WTC11 (cell line): ENCODE results near the gene ZNF264. TPM values are rescaled to one million over a fixed set of nuclear protein-coding genes. Genes with fewer than 3 reads are reported as not detected.
"Not testable (repeated sequence)": the region's sequence is repeated elsewhere in the genome, so short reads cannot be mapped to it uniquely, and the experiment has no call there.

Experiments used
- ATAC-seq: fragments of 200-7000 bp; cut with Tn5 transposase; 2 replicates; pipeline ENCODE4 v1.10.0; 2021; ENCODE audit warnings: mild to moderate bottlenecking, moderate library complexity
- CTCF ChIA-PET: fragments of 300-600 bp; sonication (Branson Sonifier 250); formaldehyde crosslinking; loops from one replicate; lab custom pipeline; 2021; ENCODE audit warnings: antibody characterized with exemption; lab: Charles Lee
- POLR2A ChIA-PET: fragments of 350-600 bp; sonication (Branson Sonifier 250); formaldehyde crosslinking; loops from one replicate; lab custom pipeline; 2021; ENCODE audit warnings: antibody characterized with exemption; lab: Charles Lee
- DNase-seq: peaks from one replicate; pipeline ENCODE4 v3.0.0; 2021; ENCODE audit warnings: low spot score
- H3K27ac Mint-ChIP-seq: 2 replicates; pipeline ENCODE4 v1.8.0; 2021; ENCODE audit warnings: mixed read lengths
- H3K27me3 Mint-ChIP-seq: 2 replicates; pipeline ENCODE4 v1.8.0; 2021; ENCODE audit warnings: low read depth, mild to moderate bottlenecking, moderate library complexity, mixed read lengths
- H3K36me3 Mint-ChIP-seq: 2 replicates; pipeline ENCODE4 v1.8.0; 2021; ENCODE audit warnings: mixed read lengths
- H3K4me1 Mint-ChIP-seq: 2 replicates; pipeline ENCODE4 v1.8.0; 2022; ENCODE audit warnings: mixed read lengths
- H3K4me3 Mint-ChIP-seq: 2 replicates; pipeline ENCODE4 v1.8.0; 2021; ENCODE audit warnings: mild to moderate bottlenecking, moderate library complexity, mixed read lengths
- H3K9me3 Mint-ChIP-seq: 2 replicates; pipeline ENCODE4 v1.8.0; 2021; ENCODE audit warnings: mixed read lengths
- ATF1 ChIP-seq: sonication (generic); formaldehyde crosslinking; IDR thresholded peaks from 2 replicates; pipeline ENCODE4 v1.8.1; 2023; ENCODE audit warnings: mild to moderate bottlenecking, moderate library complexity, missing genetic modification reagents
- FOXK1 ChIP-seq: sonication (generic); formaldehyde crosslinking; IDR thresholded peaks from 2 replicates; pipeline ENCODE4 v1.8.0; 2022; ENCODE audit warnings: mild to moderate bottlenecking, moderate library complexity, missing genetic modification reagents
- GTF2I ChIP-seq: fragments of 250-450 bp; sonication (Bioruptor Pico); conservative IDR thresholded peaks from 2 replicates; pipeline ENCODE4 v1.4.0; 2021; ENCODE audit warnings: mild to moderate bottlenecking
- NFE2L1 ChIP-seq: sonication (generic); formaldehyde crosslinking; IDR thresholded peaks from 2 replicates; pipeline ENCODE4 v1.8.1; 2023; ENCODE audit warnings: missing genetic modification reagents
- NR2C2 ChIP-seq: sonication (generic); formaldehyde crosslinking; IDR thresholded peaks from 2 replicates; pipeline ENCODE4 v1.8.0; 2022; ENCODE audit warnings: mild to moderate bottlenecking, missing genetic modification reagents
- RELA ChIP-seq: sonication (generic); formaldehyde crosslinking; IDR thresholded peaks from 2 replicates; pipeline ENCODE4 v1.8.1; 2022; ENCODE audit warnings: missing genetic modification reagents, mild to moderate bottlenecking, borderline replicate concordance
- RORB ChIP-seq: fragments of 250-450 bp; sonication (Bioruptor Pico); IDR thresholded peaks from 2 replicates; pipeline ENCODE4 v1.9.0; 2021; ENCODE audit warnings: mild to moderate bottlenecking
- TEAD4 ChIP-seq: sonication (generic); formaldehyde crosslinking; IDR thresholded peaks from 2 replicates; pipeline ENCODE4 v1.8.0; 2022; ENCODE audit warnings: mild to moderate bottlenecking, missing genetic modification reagents
- TP53 ChIP-seq: sonication (generic); formaldehyde crosslinking; IDR thresholded peaks from 2 replicates; pipeline ENCODE4 v1.8.1; 2023; ENCODE audit warnings: mild to moderate bottlenecking, missing genetic modification reagents
- ZNF423 ChIP-seq: fragments of 250-450 bp; sonication (Bioruptor Pico); IDR thresholded peaks from 2 replicates; pipeline ENCODE4 v2.1.2; 2022; ENCODE audit warnings: mild to moderate bottlenecking, moderate library complexity
- total RNA-seq: library from RNA; stranded (reverse); gene quantifications from 3 replicates; pipeline ENCODE4 v1.2.3, GENCODE V29; 2021
- TF ChIP-seq, protein P1 (sequence below): sonication (generic); formaldehyde crosslinking; IDR thresholded peaks from 2 replicates; pipeline ENCODE4 v1.8.1; 2023; ENCODE audit warnings: mild to moderate bottlenecking, missing genetic modification reagents
- TF ChIP-seq, protein P2 (sequence below): fragments of 250-450 bp; sonication (Bioruptor Pico); IDR thresholded peaks from 2 replicates; pipeline ENCODE4 v1.9.0; 2021; ENCODE audit warnings: mild to moderate bottlenecking, borderline replicate concordance
- TF ChIP-seq, protein P3 (sequence below): fragments of 250-450 bp; sonication (Bioruptor Pico); IDR thresholded peaks from 2 replicates; pipeline ENCODE4 v2.1.2; 2022; ENCODE audit warnings: mild to moderate bottlenecking, moderate library complexity
- TF ChIP-seq, protein P4 (sequence below): sonication (generic); formaldehyde crosslinking; IDR thresholded peaks from 2 replicates; pipeline ENCODE4 v1.8.1; 2022; ENCODE audit warnings: low read depth, mild to moderate bottlenecking, moderate library complexity, missing genetic modification reagents, borderline replicate concordance
- TF ChIP-seq, protein P5 (sequence below): sonication (generic); formaldehyde crosslinking; IDR thresholded peaks from 2 replicates; pipeline ENCODE4 v1.8.0; 2022; ENCODE audit warnings: mild to moderate bottlenecking, missing genetic modification reagents
- TF ChIP-seq, protein P6 (sequence below): sonication (generic); formaldehyde crosslinking; IDR thresholded peaks from 2 replicates; pipeline ENCODE4 v1.8.1; 2023; ENCODE audit warnings: mild to moderate bottlenecking, moderate library complexity, missing genetic modification reagents
- TF ChIP-seq, protein P7 (sequence below): sonication (generic); formaldehyde crosslinking; IDR thresholded peaks from 2 replicates; pipeline ENCODE4 v1.8.1; 2022; ENCODE audit warnings: mild to moderate bottlenecking, moderate library complexity, missing genetic modification reagents

Gene ZNF264
- total RNA-seq, 1 experiment from 2014 or later, result 27.0 TPM

DNA sequence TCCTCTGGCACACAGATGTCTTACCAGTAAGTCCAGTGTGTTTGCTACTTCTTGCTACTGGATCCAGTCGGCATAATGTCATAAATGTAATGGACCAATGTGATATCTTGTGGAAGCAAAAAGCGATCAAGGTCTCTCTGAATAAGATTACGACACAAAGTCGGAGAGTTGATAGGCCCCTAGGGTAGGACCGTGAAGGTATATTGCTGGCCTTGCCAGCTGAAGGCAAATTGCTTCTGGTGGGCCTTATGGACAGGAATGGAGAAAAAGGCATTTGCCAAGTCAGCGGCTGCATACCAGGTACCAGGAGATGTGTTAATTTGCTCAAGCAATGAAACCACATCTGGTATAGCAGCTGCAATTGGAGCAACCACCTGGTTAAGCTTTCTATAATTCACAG, 6.6 kb downstream of the ZNF264 start:
- ATAC-seq, H3K27me3 Mint-ChIP-seq, POLR2A ChIA-PET, H3K9me3 Mint-ChIP-seq, DNase-seq, H3K27ac Mint-ChIP-seq, H3K4me1 Mint-ChIP-seq, H3K4me3 Mint-ChIP-seq, CTCF ChIA-PET: not testable (repeated sequence)
- H3K36me3 Mint-ChIP-seq, result peaks cover 48% of the 10 kb centered on the region

DNA sequence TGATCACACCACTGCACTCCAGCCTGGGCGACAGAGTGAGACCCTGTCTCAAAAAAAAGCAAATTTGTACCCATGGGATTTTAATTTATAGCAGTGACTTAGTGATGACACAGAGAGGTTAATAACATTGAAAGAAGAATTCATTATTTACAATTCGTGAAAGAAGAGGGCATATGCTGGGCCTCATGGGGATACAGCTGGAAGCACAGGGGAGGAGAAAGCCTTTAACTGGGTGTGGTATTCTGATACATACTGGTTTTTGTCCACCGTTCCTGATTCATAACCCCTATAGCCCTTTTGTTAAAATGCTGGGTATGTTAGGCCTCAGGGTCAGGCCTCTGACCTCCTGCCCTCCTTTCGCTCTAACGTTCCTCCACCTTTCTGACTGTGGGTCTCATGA, 10.9 kb downstream of the ZNF264 start:
- no peak overlapping the region for H3K4me3 Mint-ChIP-seq
- peaks cover 31% of the 10 kb centered on the region for H3K36me3 Mint-ChIP-seq
- no peak for DNase-seq
- H3K27me3 Mint-ChIP-seq, result no peaks in the 10 kb centered on the region
- TF ChIP-seq RORB (CRISPR knock-in tag) (no peak), NR2C2 (CRISPR knock-in tag) (no peak), TP53 (CRISPR knock-in tag) (no peak), ZNF423 (no peak), ATF1 (CRISPR knock-in tag) (no peak), NFE2L1 (CRISPR knock-in tag) (no peak), FOXK1 (CRISPR knock-in tag) (no peak), RELA (CRISPR knock-in tag) (no peak), TEAD4 (CRISPR knock-in tag) (no peak), GTF2I (CRISPR knock-in tag) (no peak)
- TF ChIP-seq, protein P1, sequence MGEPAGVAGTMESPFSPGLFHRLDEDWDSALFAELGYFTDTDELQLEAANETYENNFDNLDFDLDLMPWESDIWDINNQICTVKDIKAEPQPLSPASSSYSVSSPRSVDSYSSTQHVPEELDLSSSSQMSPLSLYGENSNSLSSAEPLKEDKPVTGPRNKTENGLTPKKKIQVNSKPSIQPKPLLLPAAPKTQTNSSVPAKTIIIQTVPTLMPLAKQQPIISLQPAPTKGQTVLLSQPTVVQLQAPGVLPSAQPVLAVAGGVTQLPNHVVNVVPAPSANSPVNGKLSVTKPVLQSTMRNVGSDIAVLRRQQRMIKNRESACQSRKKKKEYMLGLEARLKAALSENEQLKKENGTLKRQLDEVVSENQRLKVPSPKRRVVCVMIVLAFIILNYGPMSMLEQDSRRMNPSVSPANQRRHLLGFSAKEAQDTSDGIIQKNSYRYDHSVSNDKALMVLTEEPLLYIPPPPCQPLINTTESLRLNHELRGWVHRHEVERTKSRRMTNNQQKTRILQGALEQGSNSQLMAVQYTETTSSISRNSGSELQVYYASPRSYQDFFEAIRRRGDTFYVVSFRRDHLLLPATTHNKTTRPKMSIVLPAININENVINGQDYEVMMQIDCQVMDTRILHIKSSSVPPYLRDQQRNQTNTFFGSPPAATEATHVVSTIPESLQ (CRISPR knock-in tag), result no peak
- TF ChIP-seq, protein P2, sequence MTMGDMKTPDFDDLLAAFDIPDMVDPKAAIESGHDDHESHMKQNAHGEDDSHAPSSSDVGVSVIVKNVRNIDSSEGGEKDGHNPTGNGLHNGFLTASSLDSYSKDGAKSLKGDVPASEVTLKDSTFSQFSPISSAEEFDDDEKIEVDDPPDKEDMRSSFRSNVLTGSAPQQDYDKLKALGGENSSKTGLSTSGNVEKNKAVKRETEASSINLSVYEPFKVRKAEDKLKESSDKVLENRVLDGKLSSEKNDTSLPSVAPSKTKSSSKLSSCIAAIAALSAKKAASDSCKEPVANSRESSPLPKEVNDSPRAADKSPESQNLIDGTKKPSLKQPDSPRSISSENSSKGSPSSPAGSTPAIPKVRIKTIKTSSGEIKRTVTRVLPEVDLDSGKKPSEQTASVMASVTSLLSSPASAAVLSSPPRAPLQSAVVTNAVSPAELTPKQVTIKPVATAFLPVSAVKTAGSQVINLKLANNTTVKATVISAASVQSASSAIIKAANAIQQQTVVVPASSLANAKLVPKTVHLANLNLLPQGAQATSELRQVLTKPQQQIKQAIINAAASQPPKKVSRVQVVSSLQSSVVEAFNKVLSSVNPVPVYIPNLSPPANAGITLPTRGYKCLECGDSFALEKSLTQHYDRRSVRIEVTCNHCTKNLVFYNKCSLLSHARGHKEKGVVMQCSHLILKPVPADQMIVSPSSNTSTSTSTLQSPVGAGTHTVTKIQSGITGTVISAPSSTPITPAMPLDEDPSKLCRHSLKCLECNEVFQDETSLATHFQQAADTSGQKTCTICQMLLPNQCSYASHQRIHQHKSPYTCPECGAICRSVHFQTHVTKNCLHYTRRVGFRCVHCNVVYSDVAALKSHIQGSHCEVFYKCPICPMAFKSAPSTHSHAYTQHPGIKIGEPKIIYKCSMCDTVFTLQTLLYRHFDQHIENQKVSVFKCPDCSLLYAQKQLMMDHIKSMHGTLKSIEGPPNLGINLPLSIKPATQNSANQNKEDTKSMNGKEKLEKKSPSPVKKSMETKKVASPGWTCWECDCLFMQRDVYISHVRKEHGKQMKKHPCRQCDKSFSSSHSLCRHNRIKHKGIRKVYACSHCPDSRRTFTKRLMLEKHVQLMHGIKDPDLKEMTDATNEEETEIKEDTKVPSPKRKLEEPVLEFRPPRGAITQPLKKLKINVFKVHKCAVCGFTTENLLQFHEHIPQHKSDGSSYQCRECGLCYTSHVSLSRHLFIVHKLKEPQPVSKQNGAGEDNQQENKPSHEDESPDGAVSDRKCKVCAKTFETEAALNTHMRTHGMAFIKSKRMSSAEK (CRISPR knock-in tag), result no peak
- TF ChIP-seq, protein P3, sequence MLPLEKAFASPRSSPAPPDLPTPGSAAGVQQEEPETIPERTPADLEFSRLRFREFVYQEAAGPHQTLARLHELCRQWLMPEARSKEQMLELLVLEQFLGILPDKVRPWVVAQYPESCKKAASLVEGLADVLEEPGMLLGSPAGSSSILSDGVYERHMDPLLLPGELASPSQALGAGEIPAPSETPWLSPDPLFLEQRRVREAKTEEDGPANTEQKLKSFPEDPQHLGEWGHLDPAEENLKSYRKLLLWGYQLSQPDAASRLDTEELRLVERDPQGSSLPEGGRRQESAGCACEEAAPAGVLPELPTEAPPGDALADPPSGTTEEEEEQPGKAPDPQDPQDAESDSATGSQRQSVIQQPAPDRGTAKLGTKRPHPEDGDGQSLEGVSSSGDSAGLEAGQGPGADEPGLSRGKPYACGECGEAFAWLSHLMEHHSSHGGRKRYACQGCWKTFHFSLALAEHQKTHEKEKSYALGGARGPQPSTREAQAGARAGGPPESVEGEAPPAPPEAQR (CRISPR knock-in tag), result no peak
- TF ChIP-seq, protein P4, sequence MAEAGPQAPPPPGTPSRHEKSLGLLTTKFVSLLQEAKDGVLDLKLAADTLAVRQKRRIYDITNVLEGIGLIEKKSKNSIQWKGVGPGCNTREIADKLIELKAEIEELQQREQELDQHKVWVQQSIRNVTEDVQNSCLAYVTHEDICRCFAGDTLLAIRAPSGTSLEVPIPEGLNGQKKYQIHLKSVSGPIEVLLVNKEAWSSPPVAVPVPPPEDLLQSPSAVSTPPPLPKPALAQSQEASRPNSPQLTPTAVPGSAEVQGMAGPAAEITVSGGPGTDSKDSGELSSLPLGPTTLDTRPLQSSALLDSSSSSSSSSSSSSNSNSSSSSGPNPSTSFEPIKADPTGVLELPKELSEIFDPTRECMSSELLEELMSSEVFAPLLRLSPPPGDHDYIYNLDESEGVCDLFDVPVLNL (CRISPR knock-in tag), result no peak
- TF ChIP-seq, protein P5, sequence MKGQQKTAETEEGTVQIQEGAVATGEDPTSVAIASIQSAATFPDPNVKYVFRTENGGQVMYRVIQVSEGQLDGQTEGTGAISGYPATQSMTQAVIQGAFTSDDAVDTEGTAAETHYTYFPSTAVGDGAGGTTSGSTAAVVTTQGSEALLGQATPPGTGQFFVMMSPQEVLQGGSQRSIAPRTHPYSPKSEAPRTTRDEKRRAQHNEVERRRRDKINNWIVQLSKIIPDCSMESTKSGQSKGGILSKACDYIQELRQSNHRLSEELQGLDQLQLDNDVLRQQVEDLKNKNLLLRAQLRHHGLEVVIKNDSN (CRISPR knock-in tag), result no peak
- TF ChIP-seq, protein P6, sequence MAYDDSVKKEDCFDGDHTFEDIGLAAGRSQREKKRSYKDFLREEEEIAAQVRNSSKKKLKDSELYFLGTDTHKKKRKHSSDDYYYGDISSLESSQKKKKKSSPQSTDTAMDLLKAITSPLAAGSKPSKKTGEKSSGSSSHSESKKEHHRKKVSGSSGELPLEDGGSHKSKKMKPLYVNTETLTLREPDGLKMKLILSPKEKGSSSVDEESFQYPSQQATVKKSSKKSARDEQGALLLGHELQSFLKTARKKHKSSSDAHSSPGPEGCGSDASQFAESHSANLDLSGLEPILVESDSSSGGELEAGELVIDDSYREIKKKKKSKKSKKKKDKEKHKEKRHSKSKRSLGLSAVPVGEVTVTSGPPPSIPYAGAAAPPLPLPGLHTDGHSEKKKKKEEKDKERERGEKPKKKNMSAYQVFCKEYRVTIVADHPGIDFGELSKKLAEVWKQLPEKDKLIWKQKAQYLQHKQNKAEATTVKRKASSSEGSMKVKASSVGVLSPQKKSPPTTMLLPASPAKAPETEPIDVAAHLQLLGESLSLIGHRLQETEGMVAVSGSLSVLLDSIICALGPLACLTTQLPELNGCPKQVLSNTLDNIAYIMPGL (CRISPR knock-in tag), result no peak
- TF ChIP-seq, protein P7, sequence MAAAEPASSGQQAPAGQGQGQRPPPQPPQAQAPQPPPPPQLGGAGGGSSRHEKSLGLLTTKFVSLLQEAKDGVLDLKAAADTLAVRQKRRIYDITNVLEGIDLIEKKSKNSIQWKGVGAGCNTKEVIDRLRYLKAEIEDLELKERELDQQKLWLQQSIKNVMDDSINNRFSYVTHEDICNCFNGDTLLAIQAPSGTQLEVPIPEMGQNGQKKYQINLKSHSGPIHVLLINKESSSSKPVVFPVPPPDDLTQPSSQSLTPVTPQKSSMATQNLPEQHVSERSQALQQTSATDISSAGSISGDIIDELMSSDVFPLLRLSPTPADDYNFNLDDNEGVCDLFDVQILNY (CRISPR knock-in tag), result no peak
- ChIA-PET CTCF (no interaction called here), POLR2A (no interaction called here)
- H3K27ac Mint-ChIP-seq, result no peak overlapping the region
- no peaks in the 10 kb centered on the region for H3K4me1 Mint-ChIP-seq
- no peak for ATAC-seq
- no peaks in the 10 kb centered on the region for H3K9me3 Mint-ChIP-seq
